ENCODE measurements around the gene SEC63.
"Not testable (repeated sequence)": the region's sequence is repeated elsewhere in the genome, so short reads cannot be mapped to it uniquely, and the experiment has no call there.

Gene SEC63

GRCh38 chr6:107860144-107860543 lies 97.9 kb downstream of the SEC63 start:
- DNase-seq: not testable (repeated sequence)

- peak in 1 of 5 experiments; percentile 72 for DNase-seq
These were observed 104.8 kb downstream of the SEC63 start for GRCh38 chr6:107853230-107853629.

GRCh38 chr6:107849325-107849724 lies 108.7 kb downstream of the SEC63 start:
- no peak for DNase-seq

- peak; percentile 60 to 72 (median 66) for DNase-seq
These were observed 109.9 kb downstream of the SEC63 start for GRCh38 chr6:107847844-107848802.

DNA sequence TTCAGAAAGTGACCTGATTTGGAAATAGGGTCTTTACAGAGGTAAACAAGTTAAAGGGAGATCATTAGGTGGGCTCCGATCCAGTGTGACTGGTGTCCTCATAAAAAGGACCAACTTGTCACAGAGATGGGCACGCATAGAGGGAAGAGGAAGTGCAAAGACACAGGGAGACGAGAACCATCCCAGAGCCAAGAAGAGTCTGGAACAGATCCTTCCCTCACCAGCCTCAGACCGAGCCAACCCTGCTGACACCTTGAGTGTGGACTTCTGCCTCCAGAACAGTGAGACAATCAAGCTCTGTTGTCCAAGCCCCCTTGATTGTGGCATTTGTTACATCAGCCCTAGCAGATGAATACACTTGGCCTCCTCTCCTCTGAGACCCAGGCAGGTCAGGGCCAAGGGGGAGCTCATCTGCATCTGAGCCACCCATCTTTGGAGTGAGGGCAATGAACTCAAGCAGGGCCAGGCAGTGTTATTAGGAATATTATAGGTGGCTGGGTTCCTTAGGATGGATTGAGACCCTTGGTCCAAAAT lies 111.7 kb downstream of the SEC63 start:
- no peak for DNase-seq

GRCh38 chr6:107845777-107846176 lies 112.2 kb downstream of the SEC63 start:
- DNase-seq: no peak

DNA sequence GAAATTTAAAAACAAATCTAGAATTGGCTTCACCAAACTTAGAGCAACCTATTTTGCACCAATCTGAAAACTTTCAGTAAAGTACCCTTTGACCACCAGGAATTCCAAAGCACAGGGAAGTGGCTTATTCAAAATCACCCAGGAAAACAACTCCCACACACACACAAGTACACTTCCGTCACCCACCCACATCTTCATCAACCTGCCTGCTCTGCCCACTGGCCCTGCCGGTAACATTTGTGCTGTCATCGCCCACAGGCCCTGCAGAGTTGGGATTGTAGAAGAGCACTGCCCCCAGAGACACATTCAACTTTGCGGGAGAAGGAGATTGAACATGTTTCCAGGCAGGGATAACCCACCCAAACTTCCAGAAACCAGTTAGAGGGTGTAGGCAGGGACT lies 114.6 kb downstream of the SEC63 start:
- no peak for DNase-seq

DNA sequence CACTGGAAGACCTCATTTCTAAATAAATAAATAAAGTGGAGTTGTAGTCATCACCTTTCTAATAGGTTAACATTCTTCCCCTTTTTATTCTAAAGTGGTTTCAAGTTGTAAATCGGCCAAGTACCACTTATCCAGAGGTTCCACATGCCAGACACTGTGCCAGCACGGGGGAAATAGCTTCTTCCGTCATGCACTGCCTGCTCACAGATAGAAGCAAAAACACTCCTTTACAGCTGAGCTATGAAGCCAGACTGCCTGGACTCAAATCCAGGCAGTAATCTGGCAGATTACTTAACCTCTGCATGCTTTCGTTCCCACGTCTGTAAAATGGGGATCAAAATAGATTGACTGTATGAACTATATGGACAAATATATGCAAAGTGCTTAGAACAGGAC lies 116.7 kb downstream of the SEC63 start:
- no peak for DNase-seq

- DNase-seq: no peak
These were observed 117.3 kb downstream of the SEC63 start for GRCh38 chr6:107840636-107841274.

- DNase-seq: no peak
These were observed 124.9 kb downstream of the SEC63 start for GRCh38 chr6:107833136-107833535.

DNA sequence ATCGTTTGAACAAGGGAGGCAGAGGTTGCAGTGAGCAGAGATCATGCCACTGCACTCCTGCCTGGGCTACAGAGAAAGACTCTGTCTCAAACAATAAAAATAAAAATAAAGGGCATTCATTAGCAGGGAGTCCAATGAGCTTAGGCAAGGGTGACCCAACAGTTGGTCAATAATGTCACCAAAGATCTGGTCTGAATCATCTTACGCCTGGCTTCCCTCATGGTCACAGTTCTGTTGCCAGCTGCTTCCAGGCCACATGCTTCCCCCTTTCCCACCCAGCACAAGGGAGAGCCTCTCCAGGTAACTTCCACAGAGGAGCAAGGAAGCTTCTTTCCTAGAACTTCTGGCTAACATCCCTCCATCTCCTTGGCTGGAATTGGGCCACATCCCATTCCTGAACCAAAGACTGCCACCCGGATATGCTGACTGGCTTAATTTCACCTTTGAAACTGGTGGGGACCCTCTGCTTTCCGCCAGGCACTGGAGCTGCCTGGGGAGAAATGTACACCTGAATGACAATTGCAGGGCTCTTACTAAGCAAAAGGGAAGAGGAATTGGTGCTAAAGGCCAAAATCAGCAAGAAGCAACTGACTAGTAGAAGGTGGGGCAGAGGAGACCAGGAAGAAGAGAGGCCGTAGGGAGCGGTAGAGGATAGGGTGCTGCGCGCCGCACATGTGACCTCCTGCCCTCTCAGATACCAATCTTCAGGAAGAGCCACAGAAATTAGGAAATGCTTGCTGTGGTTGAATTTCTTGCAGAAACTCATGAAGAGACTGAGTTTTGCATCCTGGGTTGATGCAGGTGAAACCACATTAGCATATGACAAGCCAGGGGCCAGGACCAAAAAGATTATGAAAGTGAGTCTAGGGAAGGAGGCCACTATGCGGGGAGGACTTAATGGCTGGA lies 125.6 kb downstream of the SEC63 start:
- DNase-seq: no peak

DNA sequence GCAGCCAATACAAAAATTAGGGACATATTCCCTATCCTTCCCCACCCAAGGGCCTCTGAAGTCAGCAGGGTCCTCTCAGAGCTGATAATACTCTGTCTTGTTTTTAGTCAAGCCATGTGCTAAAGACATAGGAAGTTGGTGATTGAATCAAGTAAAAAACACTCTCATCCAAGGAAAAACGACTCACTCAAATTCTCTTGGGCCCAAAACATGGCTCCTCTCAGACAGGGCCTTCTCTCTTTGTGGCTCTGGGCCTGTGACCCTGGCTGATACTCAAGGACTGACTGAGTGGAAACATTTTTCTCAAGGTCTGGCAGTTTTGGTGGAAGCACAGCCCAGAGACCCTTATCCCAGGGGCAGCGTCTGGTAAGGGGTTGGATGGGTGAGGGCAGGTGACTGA lies 127.9 kb downstream of the SEC63 start:
- DNase-seq: no peak

- peak in 2 of 5 experiments; percentile 22 to 42 for DNase-seq
These were observed 130.5 kb downstream of the SEC63 start for GRCh38 chr6:107827541-107827940.

- DNase-seq: peak in 4 of 5 experiments; percentile 14 to 86 (median 40)
These were observed 134.9 kb downstream of the SEC63 start for GRCh38 chr6:107823047-107823557.

DNA sequence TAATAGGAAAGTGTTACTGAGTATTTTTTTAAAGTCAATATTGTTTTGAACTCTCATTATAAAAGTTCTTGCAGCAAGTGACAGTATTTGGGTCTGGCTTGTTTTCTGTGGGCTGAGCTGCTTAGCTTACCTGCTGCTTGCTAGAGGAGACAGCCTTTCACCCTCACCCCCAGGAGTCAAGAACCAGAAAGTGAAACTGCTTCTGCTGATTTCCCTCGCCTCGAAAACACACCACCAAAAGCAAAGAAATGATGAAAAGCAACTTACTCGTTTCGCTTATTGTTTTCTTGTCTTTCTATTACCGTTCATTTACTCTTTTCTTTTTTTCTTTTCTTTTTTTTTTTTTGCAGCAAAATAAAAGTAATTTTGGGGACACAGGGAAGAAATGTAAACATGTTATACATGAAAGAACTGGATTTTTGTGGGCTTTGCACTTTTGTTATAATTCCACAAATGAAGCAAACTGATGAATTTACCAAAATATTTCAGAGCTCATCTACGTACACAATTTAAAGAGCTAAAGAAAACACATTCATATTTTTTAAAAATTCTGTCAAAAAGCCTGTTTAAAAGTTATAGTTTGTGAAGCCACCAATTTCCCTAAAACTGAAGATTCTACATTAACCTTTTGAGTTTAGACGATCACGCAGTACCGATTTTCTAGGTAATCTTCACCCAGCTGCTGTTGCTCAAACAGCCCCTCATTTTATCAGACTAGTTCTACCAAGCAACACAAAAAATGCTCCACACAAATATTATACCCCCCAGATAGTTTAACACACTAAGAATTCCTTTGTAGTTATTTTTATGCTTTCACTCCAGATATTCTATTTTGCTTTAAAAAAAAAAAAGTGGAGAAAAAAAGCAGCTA lies 135.6 kb downstream of the SEC63 start:
- peak in 4 of 5 experiments; percentile 29 to 88 (median 48) for DNase-seq

- DNase-seq: no peak
These were observed 136.4 kb downstream of the SEC63 start for GRCh38 chr6:107821591-107821990.

DNA sequence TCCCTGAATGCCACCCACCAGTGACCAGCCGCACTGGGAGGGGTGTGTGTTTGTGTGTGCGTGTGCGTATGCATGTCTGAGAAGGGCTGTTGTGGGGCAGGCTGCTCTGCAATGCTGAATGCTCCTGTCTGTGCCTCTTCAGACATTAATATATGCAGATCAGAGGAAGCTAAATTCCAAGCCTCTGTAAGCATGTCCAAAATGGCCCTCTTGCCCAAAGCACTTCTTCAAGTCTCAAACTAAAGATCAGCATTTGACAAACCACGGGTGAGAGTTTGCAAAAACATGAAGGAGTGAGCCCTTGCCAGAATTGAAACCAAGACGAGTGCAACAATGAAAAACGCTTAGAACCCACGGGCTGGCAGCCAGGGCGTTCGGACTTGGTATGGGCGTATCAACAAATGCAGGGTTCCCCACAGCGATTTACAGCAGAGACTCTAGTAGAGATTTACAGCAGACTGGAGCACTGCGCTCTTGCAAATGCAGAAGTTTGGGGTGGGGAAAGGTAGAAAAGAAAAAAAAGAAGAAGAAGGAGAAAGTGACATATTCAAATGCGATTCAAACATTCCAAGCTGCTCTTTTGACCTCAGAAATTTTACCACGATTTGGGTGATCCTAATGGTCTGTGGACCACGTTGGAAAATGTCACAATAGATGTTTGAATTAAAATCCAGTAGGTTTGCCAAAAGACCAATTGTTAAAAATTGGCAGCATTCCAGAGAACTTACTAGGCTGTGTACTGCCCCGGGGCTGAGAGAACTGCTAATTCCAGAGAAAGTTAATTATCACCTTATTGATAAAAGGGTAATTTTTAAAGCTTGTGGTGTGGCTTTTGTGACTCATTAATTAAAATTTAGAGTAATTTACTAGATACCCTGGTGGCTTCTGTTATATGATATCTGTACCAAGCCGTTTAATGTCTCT lies 137.4 kb downstream of the SEC63 start:
- peak in 2 of 5 experiments; percentile 42 to 56 for DNase-seq

GRCh38 chr6:107819964-107820337 lies 138.1 kb downstream of the SEC63 start:
- peak in 2 of 5 experiments; percentile 22 to 58 for DNase-seq

GRCh38 chr6:107819217-107819616 lies 138.8 kb downstream of the SEC63 start:
- peak in 1 of 5 experiments; percentile 36 for DNase-seq

DNA sequence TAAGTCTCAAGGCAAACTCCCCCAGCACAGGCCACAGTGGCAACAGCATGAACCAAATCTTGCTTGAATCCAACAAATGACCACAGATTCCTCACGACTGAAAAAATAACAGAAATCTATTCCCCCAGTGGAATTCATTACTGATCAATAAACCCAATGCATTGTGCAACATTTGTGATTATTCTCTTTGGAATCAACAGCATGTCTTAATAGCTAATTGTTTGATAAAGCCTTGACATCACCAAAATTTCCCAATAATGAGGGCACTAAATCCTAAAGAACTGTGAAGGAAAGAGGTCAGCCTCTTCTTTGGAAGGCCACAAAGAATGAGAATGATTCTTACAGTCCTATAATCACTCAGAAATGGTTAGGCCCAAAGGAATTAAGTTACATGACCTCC lies 139.7 kb downstream of the SEC63 start:
- DNase-seq: no peak

Data from T-helper 2 cell (primary cell).